ENCODE measurements around the gene TSC22D4. TPM values are rescaled to one million over a fixed set of nuclear protein-coding genes. Genes with fewer than 3 reads are reported as not detected.

TSC22D4 gene
- polyA plus RNA-seq, 10 donors: 30.3 to 46.3 (median 40.1) TPM

DNA sequence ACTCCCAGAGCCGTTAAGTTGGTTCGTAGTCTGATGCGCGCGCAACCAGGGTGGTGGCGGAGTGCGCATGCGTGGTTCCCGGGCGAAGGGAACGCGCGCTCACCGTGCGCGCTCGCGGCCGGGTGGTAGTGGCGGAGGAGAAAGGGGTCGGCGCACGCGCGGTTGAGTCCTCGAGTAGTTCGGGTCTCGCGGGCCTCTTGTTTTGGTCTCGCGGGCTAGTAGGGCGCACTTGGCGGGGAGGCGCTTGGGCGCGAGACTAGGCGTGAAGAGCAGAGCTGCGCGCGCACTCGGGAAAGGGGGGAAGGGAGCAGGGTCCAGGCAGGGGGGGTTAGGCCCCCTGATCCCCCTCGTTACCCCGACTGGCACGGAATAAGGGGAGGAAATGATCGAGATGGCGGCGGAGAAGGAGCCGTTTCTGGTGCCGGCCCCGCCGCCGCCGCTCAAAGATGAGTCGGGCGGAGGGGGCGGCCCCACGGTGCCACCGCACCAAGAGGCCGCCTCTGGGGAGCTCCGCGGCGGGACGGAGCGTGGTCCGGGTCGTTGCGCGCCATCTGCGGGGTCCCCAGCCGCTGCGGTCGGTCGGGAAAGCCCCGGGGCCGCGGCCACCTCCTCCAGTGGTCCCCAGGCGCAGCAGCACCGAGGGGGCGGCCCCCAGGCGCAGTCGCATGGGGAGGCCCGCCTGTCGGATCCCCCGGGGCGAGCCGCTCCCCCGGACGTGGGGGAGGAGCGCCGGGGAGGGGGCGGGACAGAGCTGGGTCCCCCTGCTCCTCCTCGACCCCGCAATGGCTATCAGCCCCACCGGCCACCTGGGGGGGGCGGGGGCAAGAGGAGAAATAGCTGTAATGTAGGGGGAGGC is 49.1 kb downstream of the TSC22D4 start, which contains the start of gene MEPCE:
Gene MEPCE, plus strand, starts transcription at position 195 of the 856 bp plus-strand sequence. Its CDS starts 188 bp downstream, at position 383.
- peak; percentile 97 to 99 (median 99) for DNase-seq

DNA sequence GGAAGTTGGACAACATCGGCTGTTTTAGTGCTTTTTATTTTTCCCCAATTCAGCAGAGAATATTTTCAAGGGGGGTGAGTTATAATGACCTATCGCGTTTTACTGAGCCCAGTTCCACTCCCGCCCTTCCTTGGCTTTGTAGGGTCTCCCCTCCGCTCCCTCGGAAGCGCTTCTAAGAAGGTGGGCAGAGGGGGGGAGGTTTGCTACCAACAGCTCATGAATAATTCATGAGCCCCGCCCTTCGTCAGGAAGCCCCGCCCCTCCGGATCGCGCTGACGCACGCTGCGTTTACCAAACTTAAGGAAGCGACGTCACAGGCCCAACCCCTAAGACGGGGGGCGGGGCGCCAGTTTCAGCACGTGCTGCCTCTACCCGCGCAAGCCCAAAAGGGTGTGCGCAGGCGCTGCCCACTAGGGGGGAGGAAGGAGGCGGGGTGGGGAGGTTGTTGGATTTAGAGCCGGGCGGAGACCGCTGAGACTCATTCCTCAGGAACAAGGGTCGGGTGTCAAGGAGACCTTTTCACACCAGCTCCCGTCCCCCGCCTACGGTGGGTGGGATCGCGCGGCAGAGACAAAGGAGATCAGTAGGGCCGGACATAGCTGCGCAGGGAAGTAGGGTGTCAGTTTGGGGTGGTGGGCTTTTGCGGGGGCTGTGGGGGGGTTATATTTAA is 49.9 kb downstream of the TSC22D4 start:
- DNase-seq: peak; percentile 100

DNA sequence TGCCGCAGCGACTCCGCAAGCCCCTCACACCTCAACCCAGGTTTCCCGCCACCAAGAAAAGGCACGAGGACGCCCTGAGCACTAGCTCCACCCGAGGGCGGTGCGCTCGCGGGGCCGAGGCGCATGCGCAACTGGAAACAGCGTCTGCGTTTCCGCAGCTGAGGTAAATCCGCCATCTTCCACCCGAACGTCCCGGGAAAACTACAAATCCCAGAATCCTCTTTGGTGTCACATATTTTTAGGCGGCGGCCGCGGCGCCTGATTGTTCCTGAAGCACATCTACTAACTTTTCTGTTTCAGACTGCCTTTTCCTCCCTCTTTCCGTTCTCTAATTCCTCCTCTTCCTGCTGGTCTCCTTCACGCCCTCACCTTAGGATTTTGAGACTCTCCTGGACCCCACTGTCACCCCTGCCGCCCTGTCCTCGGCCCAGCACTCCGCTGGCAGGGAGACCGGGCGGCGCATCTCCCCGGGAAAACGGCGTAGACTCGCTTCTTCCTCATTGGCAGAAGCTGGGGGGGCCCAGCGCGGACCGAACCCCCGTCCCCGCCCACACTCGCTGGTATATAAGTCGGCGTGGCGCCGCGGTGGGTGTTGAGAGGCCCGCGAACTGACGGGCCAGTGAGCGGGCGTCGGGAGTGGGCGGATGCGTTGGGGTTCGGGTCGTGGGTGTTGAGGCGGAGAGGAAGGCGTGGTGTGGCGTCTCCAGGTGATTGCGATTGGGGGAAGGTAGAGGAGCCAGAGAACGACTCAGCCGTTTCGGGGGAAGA is 50.6 kb downstream of the TSC22D4 start, which contains the start of gene ZCWPW1:
Gene ZCWPW1, minus strand, starts transcription at position 505 of the 768 bp plus-strand sequence. CDS start 8,054 bp downstream, outside the sequence.
- DNase-seq: peak; percentile 98 to 99 (median 98)

- DNase-seq: no peak
Observed at GRCh38 chr7:100427762-100428198, 51.2 kb downstream of the TSC22D4 start.

- DNase-seq: no peak
Observed at GRCh38 chr7:100426516-100426915, 52.5 kb downstream of the TSC22D4 start.

DNA sequence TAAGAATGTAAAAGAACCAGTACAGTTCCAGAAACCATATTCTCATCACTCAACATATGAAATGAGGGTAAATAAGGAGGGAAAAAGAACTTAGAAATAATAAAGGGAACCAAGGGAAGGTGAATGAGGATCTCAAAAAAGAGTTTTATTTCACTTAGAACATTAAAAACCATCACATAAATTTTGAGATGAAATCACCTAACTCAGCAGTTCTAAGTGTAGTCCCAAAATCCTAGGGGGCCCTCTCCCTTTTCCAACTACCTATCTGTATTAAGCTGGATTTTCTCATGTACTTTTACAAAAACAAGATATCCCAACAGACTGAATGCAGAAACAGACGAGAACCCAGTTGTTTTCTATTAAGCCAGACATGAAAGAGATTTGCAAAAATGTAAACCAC is 53.7 kb downstream of the TSC22D4 start:
- no peak for DNase-seq

DNA sequence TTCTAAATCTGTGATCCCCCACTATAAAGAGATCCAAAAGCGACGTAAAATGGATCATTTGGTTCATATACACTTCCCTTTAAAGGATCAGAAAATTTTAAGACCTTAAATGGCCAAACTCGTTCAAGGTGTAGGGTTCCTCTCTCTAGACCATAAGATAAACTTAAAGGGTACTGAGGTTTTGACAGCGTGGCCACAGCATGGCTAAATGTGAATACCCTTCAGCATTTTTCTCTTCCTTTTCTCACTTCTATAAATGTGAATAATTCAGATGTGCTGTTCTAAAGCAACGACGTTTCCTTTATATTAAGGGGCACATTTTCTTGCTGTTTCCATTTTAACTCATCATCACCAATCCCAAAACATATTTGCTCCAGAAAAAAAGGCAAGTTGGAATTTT is 55.7 kb downstream of the TSC22D4 start:
- no peak for DNase-seq

DNA sequence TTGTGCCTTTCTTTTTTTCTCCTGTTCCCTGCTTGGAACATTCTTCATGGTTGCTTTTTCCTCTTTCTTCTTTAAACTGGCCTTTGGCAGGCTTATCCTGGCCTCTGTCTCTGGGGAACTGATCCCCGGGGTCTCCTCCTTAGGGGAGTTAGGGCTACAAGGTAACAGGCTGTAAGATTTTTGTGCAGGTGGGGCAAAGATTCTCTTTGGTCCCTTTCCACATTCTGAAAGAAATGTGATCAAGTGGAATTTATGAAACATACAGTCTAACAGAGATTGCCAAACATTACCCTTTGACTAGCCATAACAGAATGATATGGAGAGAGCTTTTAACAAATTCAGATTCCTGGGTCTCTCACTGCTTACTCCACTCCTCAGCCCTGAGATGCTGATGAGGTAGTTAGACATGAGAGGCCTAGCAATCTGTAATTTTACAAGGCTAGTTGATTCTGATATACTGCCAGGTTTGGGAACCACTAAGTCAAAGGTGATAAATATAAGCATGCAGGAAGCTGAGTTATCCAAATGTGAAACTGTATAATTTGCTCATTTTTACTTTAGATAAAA is 59.3 kb downstream of the TSC22D4 start:
- no peak for DNase-seq

- no peak for DNase-seq
Observed at GRCh38 chr7:100418930-100419659, 59.9 kb downstream of the TSC22D4 start.

Other genes with a start within 250 kb of the TSC22D4 start
- 1 to 10 TPM; 4.4 to 7.2 (median 5.6) TPM for gene SPDYE3, start 171.5 kb downstream of the TSC22D4 start, polyA plus RNA-seq (ENCODE audit: insufficient read length in 10 of 10)
- gene PILRB, start 121.1 kb downstream of the TSC22D4 start, polyA plus RNA-seq (ENCODE audit: insufficient read length in 10 of 10): 10 to 100 TPM; 11.6 to 30.5 (median 14.5) TPM
- gene PILRA, start 105.7 kb downstream of the TSC22D4 start, polyA plus RNA-seq (ENCODE audit: insufficient read length in 10 of 10): 1 to 10 TPM; 1.8 to 6.2 (median 2.7) TPM
- gene ZCWPW1, start 50.5 kb downstream of the TSC22D4 start, polyA plus RNA-seq (ENCODE audit: insufficient read length in 10 of 10): 1 to 10 TPM; 4.0 to 7.6 (median 5.4) TPM
- gene MEPCE, start 49.4 kb downstream of the TSC22D4 start, polyA plus RNA-seq (ENCODE audit: insufficient read length in 10 of 10): 10 to 100 TPM; 25.2 to 38.4 (median 33.6) TPM
- gene PPP1R35, start 42.7 kb downstream of the TSC22D4 start, polyA plus RNA-seq (ENCODE audit: insufficient read length in 10 of 10): 10 to 100 TPM in 8 of 10 donors, 1 to 10 TPM in 2; 7.7 to 18.0 (median 12.0) TPM
- gene SPACDR, start 15.0 kb downstream of the TSC22D4 start, polyA plus RNA-seq (ENCODE audit: insufficient read length in 10 of 10): 1 to 10 TPM in 8 of 10 donors, under 1 TPM in 2; 0.86 to 3.5 (median 1.4) TPM
- gene NYAP1, start 4.7 kb upstream of the TSC22D4 start, polyA plus RNA-seq (ENCODE audit: insufficient read length in 10 of 10): 1 to 10 TPM; 1.1 to 3.4 (median 1.7) TPM
- gene AGFG2, start 60.0 kb upstream of the TSC22D4 start, polyA plus RNA-seq (ENCODE audit: insufficient read length in 10 of 10): 10 to 100 TPM in 5 of 10 donors, 1 to 10 TPM in 5; 8.6 to 12.5 (median 9.8) TPM
- 1 to 10 TPM; 1.5 to 5.3 (median 2.6) TPM for gene SAP25, start 94.7 kb upstream of the TSC22D4 start, polyA plus RNA-seq (ENCODE audit: insufficient read length in 10 of 10)
- 10 to 100 TPM; 16.7 to 30.5 (median 22.7) TPM for gene LRCH4, start 106.9 kb upstream of the TSC22D4 start, polyA plus RNA-seq (ENCODE audit: insufficient read length in 10 of 10)
- gene FBXO24, start 107.1 kb upstream of the TSC22D4 start, polyA plus RNA-seq (ENCODE audit: insufficient read length in 10 of 10): 1 to 10 TPM in 4 of 10 donors, under 1 TPM in 6; 0.74 to 2.0 (median 0.94) TPM
- gene PCOLCE, start 123.1 kb upstream of the TSC22D4 start, polyA plus RNA-seq (ENCODE audit: insufficient read length in 10 of 10): 100 to 1,000 TPM; 202 to 371 (median 254) TPM
- 10 to 100 TPM; 11.8 to 20.0 (median 15.8) TPM for gene MOSPD3, start 133.3 kb upstream of the TSC22D4 start, polyA plus RNA-seq (ENCODE audit: insufficient read length in 10 of 10)
- gene TFR2, start 162.3 kb upstream of the TSC22D4 start, polyA plus RNA-seq (ENCODE audit: insufficient read length in 10 of 10): 1 to 10 TPM in 4 of 10 donors, under 1 TPM in 6; 0.46 to 1.4 (median 0.98) TPM
- gene ACTL6B, start 177.2 kb upstream of the TSC22D4 start, polyA plus RNA-seq (ENCODE audit: insufficient read length in 10 of 10): under 1 TPM in 1 of 10 donors, not detected in 9; 0.14 TPM
- 100 to 1,000 TPM; 110 to 181 (median 147) TPM for gene GNB2, start 194.5 kb upstream of the TSC22D4 start, polyA plus RNA-seq (ENCODE audit: insufficient read length in 10 of 10)
- 10 to 100 TPM; 18.0 to 36.2 (median 26.0) TPM for gene GIGYF1, start 215.0 kb upstream of the TSC22D4 start, polyA plus RNA-seq (ENCODE audit: insufficient read length in 10 of 10)
- gene POP7, start 226.9 kb upstream of the TSC22D4 start, polyA plus RNA-seq (ENCODE audit: insufficient read length in 10 of 10): 10 to 100 TPM; 13.6 to 33.1 (median 18.9) TPM
- under 1 TPM in 1 of 10 donors, not detected in 9; 0.10 TPM for gene EPO, start 241.3 kb upstream of the TSC22D4 start, polyA plus RNA-seq (ENCODE audit: insufficient read length in 10 of 10)

Measured in muscle of back (tissue), 11 donors.